GM21381 (cell line): ENCODE results near the gene DNAJC16.

Experiments used
- ATAC-seq: cut with Tn5 transposase; IDR thresholded peaks from one replicate; pipeline ENCODE4 v1.9.1; 2021; ENCODE audit warnings: mild to moderate bottlenecking, moderate library complexity; ENCODE audit not compliant: unreplicated experiment

The DNAJC16 gene

DNA sequence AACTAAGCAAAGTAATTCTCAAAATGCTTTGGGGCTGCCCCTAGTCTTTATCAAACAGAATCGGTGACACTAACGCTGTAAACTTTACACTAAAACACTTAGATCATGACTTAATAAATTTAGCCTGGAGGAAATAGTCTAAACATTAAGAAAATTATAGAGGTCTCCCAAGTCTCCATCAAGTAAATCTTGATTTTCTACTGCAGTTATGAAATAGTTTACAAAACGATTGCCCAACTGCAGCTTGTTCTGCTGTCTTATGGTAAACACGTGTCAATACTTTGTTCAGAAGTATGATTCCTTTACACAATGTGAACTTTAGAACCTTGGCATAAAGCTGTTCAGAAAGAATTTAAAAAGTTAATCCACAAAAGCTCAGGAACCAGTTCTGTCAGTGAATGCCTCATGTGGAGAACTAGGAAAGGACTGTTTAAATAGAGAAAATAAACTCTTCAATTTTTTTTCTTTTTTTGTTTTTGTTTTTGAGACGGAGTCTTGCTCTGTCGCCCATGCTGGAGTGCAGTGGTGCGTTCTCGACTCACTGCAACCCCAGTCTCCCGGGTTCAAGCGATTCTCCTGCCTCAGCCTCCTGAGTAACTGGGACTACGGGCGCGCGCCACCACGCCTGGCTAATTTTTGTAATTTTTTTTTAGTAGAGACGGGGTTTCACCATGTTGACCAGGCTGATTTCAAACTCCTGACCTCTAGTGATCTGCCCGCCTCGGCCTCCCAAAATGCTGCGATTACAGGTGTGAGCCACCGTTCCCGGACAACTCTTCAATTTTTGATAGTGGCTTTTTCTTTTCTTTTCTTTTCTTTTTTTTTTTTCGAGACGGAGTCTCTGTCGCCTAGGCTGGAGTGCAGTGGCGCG is 92.2 kb downstream of the DNAJC16 start:
- no peak for ATAC-seq

DNA sequence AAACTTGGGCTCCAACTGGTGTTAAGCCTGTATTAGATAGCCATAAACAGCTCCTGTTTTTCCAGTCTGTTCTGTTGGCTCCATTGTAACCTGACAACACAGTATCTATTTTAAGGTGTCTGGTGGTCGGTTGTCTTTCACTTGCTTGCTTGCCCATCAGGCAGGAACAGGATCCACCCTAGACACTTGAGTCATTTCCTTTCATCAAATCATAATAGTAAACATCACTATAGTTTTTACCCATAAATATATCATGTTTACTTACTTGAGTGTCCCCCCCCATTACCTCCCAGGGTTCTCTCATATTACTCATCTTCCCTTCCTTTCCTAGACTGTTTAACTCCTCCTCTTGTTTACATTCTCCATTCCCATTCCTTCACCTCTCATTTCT is 93.5 kb downstream of the DNAJC16 start:
- ATAC-seq = no peak

DNA sequence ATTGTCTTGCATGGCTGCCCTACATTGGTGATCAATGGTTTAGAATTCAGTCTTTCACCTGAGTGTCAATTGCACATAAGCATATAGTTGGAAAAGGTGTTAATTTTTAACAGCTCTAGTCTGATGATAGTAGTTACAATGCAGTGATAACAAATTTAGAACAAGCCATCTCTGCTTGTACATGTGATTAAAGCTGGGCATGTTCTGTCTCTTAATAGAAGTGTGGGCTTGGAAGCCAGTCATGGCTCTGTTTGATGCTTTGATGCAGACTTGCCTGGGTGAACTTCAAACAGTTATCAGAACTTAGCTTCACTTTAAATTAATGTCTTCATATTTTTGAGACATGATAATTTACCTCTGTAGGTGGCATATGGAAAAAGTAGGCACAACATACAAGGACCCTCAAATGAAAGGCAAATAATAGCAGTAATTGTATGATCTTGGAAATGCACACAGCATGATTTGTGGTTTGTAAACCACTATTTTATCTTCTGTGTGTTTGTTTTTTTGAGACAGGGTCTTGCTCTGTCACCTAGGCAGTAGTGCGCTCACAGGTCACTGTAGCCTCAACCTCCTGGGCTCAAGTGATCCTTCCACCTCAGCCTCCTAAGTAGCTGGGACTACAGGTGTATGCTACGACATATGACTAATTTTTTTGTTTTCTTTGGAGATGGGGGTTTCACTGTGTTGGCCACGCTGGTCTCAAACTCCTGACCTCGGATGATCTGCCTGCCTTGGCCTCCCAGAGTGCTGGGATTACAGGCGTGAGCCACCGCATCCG is 94.4 kb downstream of the DNAJC16 start:
- ATAC-seq = no peak

DNA sequence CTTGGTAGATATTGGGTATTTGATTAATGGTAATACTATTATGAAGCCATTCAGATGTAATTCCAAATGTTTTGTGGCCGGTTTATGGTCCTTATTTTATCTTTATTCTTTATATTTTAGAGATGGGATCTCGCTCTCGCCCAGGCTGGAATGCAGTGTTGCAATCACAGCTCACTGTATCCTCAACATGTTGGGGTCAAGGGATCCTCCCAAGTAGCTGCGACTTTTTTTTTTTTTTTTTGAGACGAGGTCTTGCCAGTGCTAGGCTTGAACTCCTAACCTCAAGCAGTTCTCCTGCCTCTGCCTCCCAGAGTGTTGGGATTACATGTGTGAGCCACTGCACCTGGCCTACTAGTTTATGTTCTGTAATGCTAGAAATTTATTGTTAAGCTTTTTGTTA is 95.3 kb downstream of the DNAJC16 start:
- ATAC-seq = no peak

DNA sequence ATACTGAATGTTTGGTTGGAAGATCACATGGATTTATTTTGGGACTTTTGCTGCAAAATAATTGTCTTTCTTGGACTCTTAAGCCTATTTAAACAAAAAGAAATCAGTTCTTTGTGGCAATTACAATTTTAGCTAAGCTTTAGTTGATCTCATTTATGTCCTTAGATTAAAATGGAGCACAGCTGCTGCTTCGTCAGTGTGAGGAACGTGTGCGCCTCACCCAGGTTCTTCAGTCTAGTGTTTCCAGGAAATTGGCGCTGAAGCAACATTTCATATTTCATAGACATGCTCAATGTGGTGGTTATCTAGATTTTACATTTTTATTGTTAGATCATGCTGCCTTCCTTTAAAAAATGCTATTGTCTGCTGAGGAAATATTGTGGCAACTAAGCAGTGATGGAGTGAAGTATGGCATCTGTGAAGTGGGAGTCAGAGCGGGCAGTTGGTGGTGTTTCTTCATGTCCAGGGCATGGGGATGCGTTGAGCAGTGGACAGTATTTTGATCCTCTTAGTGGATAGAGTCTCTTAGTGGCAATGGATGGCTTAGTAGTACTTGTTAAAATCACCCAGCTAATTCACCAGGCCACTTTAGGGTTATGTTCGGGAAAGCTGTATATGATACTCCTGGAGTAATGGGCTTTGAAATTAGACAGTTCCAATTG is 96.2 kb downstream of the DNAJC16 start:
- ATAC-seq = no peak

DNA sequence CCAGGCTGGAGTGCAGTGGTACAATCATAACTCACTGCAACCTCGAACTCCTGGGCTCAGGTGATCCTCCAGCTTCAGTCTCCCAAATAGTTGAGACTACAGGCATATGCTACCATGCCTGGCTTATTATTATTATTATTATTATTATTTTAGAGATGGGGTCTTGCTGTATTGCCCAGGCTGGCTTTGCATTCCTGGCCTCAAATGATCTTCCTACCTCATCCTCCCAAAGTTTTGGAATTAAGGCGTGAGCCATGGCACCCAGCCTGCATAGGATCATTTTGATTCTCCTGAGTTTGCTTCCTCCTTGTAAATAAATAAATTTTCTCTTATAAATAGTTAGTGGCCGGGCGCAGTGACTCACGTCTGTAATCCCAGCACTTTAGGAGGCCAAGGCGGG is 96.8 kb downstream of the DNAJC16 start:
- no peak for ATAC-seq

- no peak for ATAC-seq
Observed at GRCh38 chr1:15624133-15624714, 97.6 kb downstream of the DNAJC16 start.

GRCh38 chr1:15625056-15625917 is 98.6 kb downstream of the DNAJC16 start:
- ATAC-seq = no peak
